B cell (primary cell): ENCODE data around the gene CST9L. TPM values are rescaled to one million over a fixed set of nuclear protein-coding genes. Genes with fewer than 3 reads are reported as not detected.

Experiments
- ATAC-seq: fragments of 200-7000 bp; cut with Tn5 transposase; one replicate; pipeline ENCODE4 v1.10.0; 2021; ENCODE audit warnings: low read depth, mild to moderate bottlenecking, moderate number of reproducible peaks, moderate library complexity
- CTCF ChIA-PET: fragments of 350-600 bp; sonication (Branson Sonifier 250); formaldehyde crosslinking; loops from one replicate; lab custom pipeline; 2021; ENCODE audit warnings: antibody characterized with exemption, inconsistent platforms; lab: Charles Lee
- POLR2A ChIA-PET: fragments of 350-600 bp; sonication (Branson Sonifier 250); formaldehyde crosslinking; loops from one replicate; lab custom pipeline; 2021; ENCODE audit warnings: antibody characterized with exemption; lab: Charles Lee
- DNase-seq: peaks from one replicate; pipeline ENCODE4 v3.0.0; 2013
- H2AFZ ChIP-seq: 2 replicates; pipeline ENCODE4 v1.6.1; 2012; ENCODE audit warnings: mild to moderate bottlenecking, low read depth, low read length; ENCODE audit not compliant: insufficient read depth, poor library complexity, severe bottlenecking
- H3K27ac ChIP-seq, 2 donors: 1 replicate in 1 of 2; 2 replicates in 1 of 2; pipeline ENCODE4 v1.5.1; 2012 to 2013; ENCODE audit warnings: low read length in 2 of 2, mild to moderate bottlenecking in 2 of 2, moderate library complexity in 1 of 2
- H3K27me3 ChIP-seq, 4 experiments: fragments of 200-600 bp in 1 of 4; sonication (generic) in 1 of 4; replicated peaks in 1 of 4; 1 replicate in 2 of 4; 2 replicates in 2 of 4; pipeline versions ENCODE4 v1.6.1 to v1.7.0; 2013 to 2016; ENCODE audit warnings: low read length in 3 of 4, mild to moderate bottlenecking in 2 of 4, mixed read lengths in 1 of 4, moderate library complexity in 1 of 4; ENCODE audit not compliant: insufficient read depth in 4 of 4, control insufficient read depth in 3 of 4; ENCODE audit errors: control extremely low read depth in 1 of 4
- H3K36me3 ChIP-seq, 2 experiments: replicated peaks in 1 of 2; 1 replicate in 1 of 2; 2 replicates in 1 of 2; pipeline versions ENCODE4 v1.6.1 to v1.7.1; 2013; ENCODE audit warnings: low read length in 1 of 2; ENCODE audit not compliant: insufficient read depth in 2 of 2, control insufficient read depth in 1 of 2; ENCODE audit errors: control extremely low read depth in 1 of 2, extremely low read depth in 1 of 2
- H3K4me1 ChIP-seq, 2 donors: fragments of 200-600 bp in 1 of 2; sonication (generic) in 1 of 2; 1 replicate in 1 of 2; 2 replicates in 1 of 2; pipeline versions ENCODE4 v1.5.1 to v1.6.1; 2013 to 2017; ENCODE audit warnings: low read length in 2 of 2; ENCODE audit not compliant: control insufficient read depth in 2 of 2, insufficient read depth in 2 of 2
- H3K4me2 ChIP-seq: replicated peaks from 2 replicates; pipeline ENCODE3; 2012; ENCODE audit warnings: mild to moderate bottlenecking, low read depth, low read length; ENCODE audit not compliant: poor library complexity, severe bottlenecking
- H3K4me3 ChIP-seq, 5 experiments: fragments of 200-600 bp in 1 of 5; sonication (generic) in 1 of 5; 1 replicate in 3 of 5; 2 replicates in 2 of 5; pipeline versions ENCODE4 v1.5.1 to v1.7.0; 2011 to 2016; ENCODE audit warnings: low read length in 4 of 5, mild to moderate bottlenecking in 4 of 5, low read depth in 2 of 5, control low read depth in 1 of 5, moderate library complexity in 1 of 5; ENCODE audit not compliant: insufficient read depth in 1 of 5; ENCODE audit errors: control extremely low read depth in 1 of 5, extremely low read depth in 1 of 5
- H3K79me2 ChIP-seq: fragments of 200-600 bp; sonication (generic); one replicate; pipeline ENCODE4 v1.6.0; 2016; ENCODE audit warnings: low read length; ENCODE audit not compliant: control insufficient read depth, insufficient read depth
- H3K9ac ChIP-seq: fragments of 200-600 bp; sonication (generic); 2 replicates; pipeline ENCODE4 v1.6.1; 2017; ENCODE audit warnings: mild to moderate bottlenecking, low read length, moderate library complexity
- H3K9me3 ChIP-seq, 3 donors: one replicate each; pipeline versions ENCODE4 v1.6.1 to v1.7.1; 2013; ENCODE audit warnings: low read length in 2 of 3; ENCODE audit not compliant: control insufficient read depth in 2 of 3, insufficient read depth in 1 of 3; ENCODE audit errors: control extremely low read depth in 1 of 3
- H4K20me1 ChIP-seq: 2 replicates; pipeline ENCODE4 v1.6.0; 2012; ENCODE audit warnings: mild to moderate bottlenecking, low read length; ENCODE audit not compliant: insufficient read depth, control insufficient read depth, poor library complexity, severe bottlenecking
- H3K27ac Mint-ChIP-seq: one replicate; pipeline ENCODE4 v1.8.0; 2021; ENCODE audit warnings: mixed read lengths
- H3K27me3 Mint-ChIP-seq: one replicate; pipeline ENCODE4 v1.8.0; 2021; ENCODE audit warnings: mixed read lengths
- H3K4me1 Mint-ChIP-seq: one replicate; pipeline ENCODE4 v1.8.0; 2021; ENCODE audit warnings: mixed read lengths
- H3K4me3 Mint-ChIP-seq: one replicate; pipeline ENCODE4 v1.8.0; 2021; ENCODE audit warnings: mixed read lengths
- H3K9me3 Mint-ChIP-seq: one replicate; pipeline ENCODE4 v1.8.0; 2022; ENCODE audit warnings: mixed read lengths; ENCODE audit not compliant: insufficient read depth
- EZH2 ChIP-seq: IDR thresholded peaks from 2 replicates; pipeline ENCODE4 v1.6.1; 2012; ENCODE audit warnings: borderline replicate concordance, low read depth, mild to moderate bottlenecking, moderate library complexity, low read length; ENCODE audit not compliant: insufficient read depth, poor library complexity, severe bottlenecking
- WGBS: methylation state at CpG from one replicate; pipeline ENCODE4 v1.1.5; 2013; ENCODE audit warnings: missing lambda C conversion rate; ENCODE audit not compliant: insufficient coverage; 5-methylcytosine and 5-hydroxymethylcytosine counted together
- intact Hi-C: fragments of 100-400 bp; cut with micrococcal nuclease; formaldehyde crosslinking; loops from one replicate; pipeline ENCODE4 v1.10.0; 2022
- polyA plus RNA-seq: library from polyadenylated mRNA; depleted of rRNA; stranded (reverse); fragments of >200 nt; gene quantifications from 2 replicates; pipeline ENCODE4 v1.2.3, GENCODE V29; 2012
- total RNA-seq, 2 donors: library from RNA; stranded (reverse); fragments of 120-200 nt in 1 of 2; gene quantifications; 1 replicate in 1 of 2; 2 replicates in 1 of 2; pipeline versions ENCODE4 v1.2.3 to v1.2.4, GENCODE V29; 2013 to 2022
- TF ChIP-seq, protein P1 (sequence below): fragments of 200-600 bp; IDR thresholded peaks from one replicate; pipeline ENCODE4 v1.8.0; 2022; ENCODE audit warnings: antibody characterized with exemption, mild to moderate bottlenecking

Gene CST9L
- total and polyA plus RNA-seq, 2 donors (not counting 1 experiment from before 2014, with no cell fraction given): not detected

GRCh38 chr20:23532533-23532932 lies 35.8 kb downstream of the CST9L start:
- Histone ChIP-seq H3K9ac (no peak overlapping the region), H3K27me3 (no peaks in the 10 kb centered on the region), H3K4me2 (no peak overlapping the region), H4K20me1 (no peaks in the 10 kb centered on the region), H3K36me3 (no peaks in the 10 kb centered on the region), H3K4me3 (no peak overlapping the region), H3K4me1 (no peaks in the 10 kb centered on the region), H3K9me3 (peaks cover 0 to 6% (median 0%) of the 10 kb centered on the region in 3 donors), H3K79me2 (no peaks in the 10 kb centered on the region), H3K27ac (no peak overlapping the region), H2AFZ (no peak overlapping the region)
- no peak overlapping the region for H3K4me3 Mint-ChIP-seq
- WGBS: no CpG with 5 or more reads among the region's 1 CpG
- no peaks in the 10 kb centered on the region for H3K4me1 Mint-ChIP-seq
- ATAC-seq (no peak), DNase-seq (no peak)
- TF ChIP-seq, protein P1, sequence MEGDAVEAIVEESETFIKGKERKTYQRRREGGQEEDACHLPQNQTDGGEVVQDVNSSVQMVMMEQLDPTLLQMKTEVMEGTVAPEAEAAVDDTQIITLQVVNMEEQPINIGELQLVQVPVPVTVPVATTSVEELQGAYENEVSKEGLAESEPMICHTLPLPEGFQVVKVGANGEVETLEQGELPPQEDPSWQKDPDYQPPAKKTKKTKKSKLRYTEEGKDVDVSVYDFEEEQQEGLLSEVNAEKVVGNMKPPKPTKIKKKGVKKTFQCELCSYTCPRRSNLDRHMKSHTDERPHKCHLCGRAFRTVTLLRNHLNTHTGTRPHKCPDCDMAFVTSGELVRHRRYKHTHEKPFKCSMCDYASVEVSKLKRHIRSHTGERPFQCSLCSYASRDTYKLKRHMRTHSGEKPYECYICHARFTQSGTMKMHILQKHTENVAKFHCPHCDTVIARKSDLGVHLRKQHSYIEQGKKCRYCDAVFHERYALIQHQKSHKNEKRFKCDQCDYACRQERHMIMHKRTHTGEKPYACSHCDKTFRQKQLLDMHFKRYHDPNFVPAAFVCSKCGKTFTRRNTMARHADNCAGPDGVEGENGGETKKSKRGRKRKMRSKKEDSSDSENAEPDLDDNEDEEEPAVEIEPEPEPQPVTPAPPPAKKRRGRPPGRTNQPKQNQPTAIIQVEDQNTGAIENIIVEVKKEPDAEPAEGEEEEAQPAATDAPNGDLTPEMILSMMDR: no peak
- TF ChIP-seq EZH2: no peak
- H3K9me3 Mint-ChIP-seq: peaks cover 10% of the 10 kb centered on the region
- H3K27ac Mint-ChIP-seq: no peak overlapping the region
- ChIA-PET POLR2A (no interaction called here), CTCF (no interaction called here)
- H3K27me3 Mint-ChIP-seq: no peaks in the 10 kb centered on the region
- intact Hi-C loops: no loop called here

GRCh38 chr20:23530937-23531567 lies 37.2 kb downstream of the CST9L start:
- ChIA-PET POLR2A (no interaction called here), CTCF (no interaction called here)
- Histone ChIP-seq H3K27me3 (no peaks in the 10 kb centered on the region), H3K36me3 (no peaks in the 10 kb centered on the region), H3K4me2 (no peak overlapping the region), H4K20me1 (no peaks in the 10 kb centered on the region), H2AFZ (no peak overlapping the region), H3K4me3 (no peak overlapping the region), H3K4me1 (no peaks in the 10 kb centered on the region), H3K9ac (no peak overlapping the region), H3K79me2 (no peaks in the 10 kb centered on the region), H3K9me3 (peaks cover 0 to 9% (median 0%) of the 10 kb centered on the region in 3 donors), H3K27ac (no peak overlapping the region)
- Mint-ChIP-seq H3K4me3 (no peak overlapping the region), H3K27me3 (no peaks in the 10 kb centered on the region), H3K4me1 (no peaks in the 10 kb centered on the region), H3K9me3 (peaks cover 10% of the 10 kb centered on the region), H3K27ac (no peak overlapping the region)
- no peak for ATAC-seq
- no CpG with 5 or more reads among the region's 1 CpG for WGBS
- DNase-seq: no peak
- intact Hi-C loops: no loop called here
- TF ChIP-seq EZH2: no peak
- TF ChIP-seq, protein P1: no peak
